ENCODE measurements around the gene EEFSEC. TPM values are rescaled to one million over a fixed set of nuclear protein-coding genes. Genes with fewer than 3 reads are reported as not detected.

EEFSEC gene
- total RNA-seq, 1 donor from 2014 or later = 0.92 TPM

GRCh38 chr3:128424508-128425069 is 271.3 kb downstream of the EEFSEC start:
- no peaks in the 10 kb centered on the region for H3K36me3 ChIP-seq
- peaks cover 3% of the 10 kb centered on the region for H3K4me1 ChIP-seq
- no peak overlapping the region for H3K4me3 ChIP-seq
- no peaks in the 10 kb centered on the region for H3K79me2 ChIP-seq (ENCODE audit: low read depth)
- Mint-ChIP-seq H3K4me3 (peak overlapping the region; percentile 14), H3K36me3 (no peaks in the 10 kb centered on the region), H3K9me3 (no peaks in the 10 kb centered on the region), H3K27ac (no peak overlapping the region), H3K27me3 (ENCODE audit: insufficient read depth, low read depth) (peaks cover 9% of the 10 kb centered on the region), H3K4me1 (peaks cover 17% of the 10 kb centered on the region)
- H2AFZ ChIP-seq (replicated peaks) = no peak overlapping the region
- H3K27me3 ChIP-seq = peaks cover 54% of the 10 kb centered on the region
- no peak overlapping the region for H3K4me2 ChIP-seq
- H3K9me3 ChIP-seq (ENCODE audit: low read depth) = no peaks in the 10 kb centered on the region
- peaks cover 9% of the 10 kb centered on the region for H3F3A ChIP-seq (ENCODE audit: low read depth)
- TF ChIP-seq CTCF (IDR thresholded peaks at IDR 0.05) (no peak), EZH2phosphoT487 (IDR thresholded peaks at IDR 0.05) (no peak)
- no peak for DNase-seq (ENCODE audit: low spot score)
- H3K27ac ChIP-seq = no peak overlapping the region
- peaks cover 14% of the 10 kb centered on the region for H4K20me1 ChIP-seq (ENCODE audit: low read depth)
- no peak overlapping the region for H3K9ac ChIP-seq

GRCh38 chr3:128425142-128425845 is 272.0 kb downstream of the EEFSEC start:
- Histone ChIP-seq H3F3A (ENCODE audit: low read depth) (peaks cover 9% of the 10 kb centered on the region), H3K79me2 (ENCODE audit: low read depth) (no peaks in the 10 kb centered on the region), H3K4me2 (no peak overlapping the region), H3K4me3 (no peak overlapping the region), H3K27ac (no peak overlapping the region), H2AFZ (replicated peaks) (no peak overlapping the region), H3K9me3 (ENCODE audit: low read depth) (no peaks in the 10 kb centered on the region), H3K4me1 (peaks cover 3% of the 10 kb centered on the region), H3K9ac (no peak overlapping the region), H3K36me3 (no peaks in the 10 kb centered on the region), H4K20me1 (ENCODE audit: low read depth) (peaks cover 14% of the 10 kb centered on the region), H3K27me3 (peaks cover 61% of the 10 kb centered on the region)
- Mint-ChIP-seq H3K9me3 (no peaks in the 10 kb centered on the region), H3K4me1 (peaks cover 20% of the 10 kb centered on the region), H3K27me3 (ENCODE audit: insufficient read depth, low read depth) (peaks cover 9% of the 10 kb centered on the region), H3K4me3 (no peak overlapping the region), H3K27ac (no peak overlapping the region), H3K36me3 (no peaks in the 10 kb centered on the region)
- TF ChIP-seq CTCF (IDR thresholded peaks at IDR 0.05) (no peak), EZH2phosphoT487 (IDR thresholded peaks at IDR 0.05) (no peak), EZH2 (IDR thresholded peaks at IDR 0.05) (no peak)
- no peak for DNase-seq (ENCODE audit: low spot score)

- H3K27me3 ChIP-seq = peaks cover 66% of the 10 kb centered on the region
- no peak overlapping the region for H3K27ac ChIP-seq
- no peak overlapping the region for H3K4me3 ChIP-seq
- no peak overlapping the region for H3K9ac ChIP-seq
- H3K9me3 Mint-ChIP-seq = no peaks in the 10 kb centered on the region
- peaks cover 3% of the 10 kb centered on the region for H3K4me1 ChIP-seq
- no peak overlapping the region for H3K27ac Mint-ChIP-seq
- H2AFZ ChIP-seq (replicated peaks) = no peak overlapping the region
- H3F3A ChIP-seq (ENCODE audit: low read depth) = peaks cover 9% of the 10 kb centered on the region
- peaks cover 24% of the 10 kb centered on the region for H3K4me1 Mint-ChIP-seq
- no peaks in the 10 kb centered on the region for H3K9me3 ChIP-seq (ENCODE audit: low read depth)
- no peaks in the 10 kb centered on the region for H3K79me2 ChIP-seq (ENCODE audit: low read depth)
- peaks cover 14% of the 10 kb centered on the region for H4K20me1 ChIP-seq (ENCODE audit: low read depth)
- no peak for DNase-seq (ENCODE audit: low spot score)
- TF ChIP-seq CTCF (IDR thresholded peaks at IDR 0.05) (no peak), EZH2phosphoT487 (IDR thresholded peaks at IDR 0.05) (no peak), EZH2 (IDR thresholded peaks at IDR 0.05) (no peak)
- no peaks in the 10 kb centered on the region for H3K36me3 Mint-ChIP-seq
- no peak overlapping the region for H3K4me2 ChIP-seq
- peaks cover 14% of the 10 kb centered on the region for H3K27me3 Mint-ChIP-seq (ENCODE audit: insufficient read depth, low read depth)
- no peaks in the 10 kb centered on the region for H3K36me3 ChIP-seq
- no peak overlapping the region for H3K4me3 Mint-ChIP-seq
These were observed 272.5 kb downstream of the EEFSEC start for GRCh38 chr3:128425846-128426127.
